GM12801 (cell line): ENCODE results near the gene RGS17.

Experiments
- TF ChIP-seq, protein P1 (sequence below): IDR thresholded peaks from one replicate; pipeline ENCODE4 v1.5.1; 2011; ENCODE audit warnings: control low read depth; ENCODE audit not compliant: insufficient read length; ENCODE audit errors: extremely low read depth

RGS17 gene, protein sequence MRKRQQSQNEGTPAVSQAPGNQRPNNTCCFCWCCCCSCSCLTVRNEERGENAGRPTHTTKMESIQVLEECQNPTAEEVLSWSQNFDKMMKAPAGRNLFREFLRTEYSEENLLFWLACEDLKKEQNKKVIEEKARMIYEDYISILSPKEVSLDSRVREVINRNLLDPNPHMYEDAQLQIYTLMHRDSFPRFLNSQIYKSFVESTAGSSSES

GRCh38 chr6:153131037-153131981, at the start of gene RGS17:
Gene RGS17, minus strand, starts transcription at chr6:153131282. Its CDS starts 87,264 bp downstream, at chr6:153044018.
- TF ChIP-seq, protein P1, sequence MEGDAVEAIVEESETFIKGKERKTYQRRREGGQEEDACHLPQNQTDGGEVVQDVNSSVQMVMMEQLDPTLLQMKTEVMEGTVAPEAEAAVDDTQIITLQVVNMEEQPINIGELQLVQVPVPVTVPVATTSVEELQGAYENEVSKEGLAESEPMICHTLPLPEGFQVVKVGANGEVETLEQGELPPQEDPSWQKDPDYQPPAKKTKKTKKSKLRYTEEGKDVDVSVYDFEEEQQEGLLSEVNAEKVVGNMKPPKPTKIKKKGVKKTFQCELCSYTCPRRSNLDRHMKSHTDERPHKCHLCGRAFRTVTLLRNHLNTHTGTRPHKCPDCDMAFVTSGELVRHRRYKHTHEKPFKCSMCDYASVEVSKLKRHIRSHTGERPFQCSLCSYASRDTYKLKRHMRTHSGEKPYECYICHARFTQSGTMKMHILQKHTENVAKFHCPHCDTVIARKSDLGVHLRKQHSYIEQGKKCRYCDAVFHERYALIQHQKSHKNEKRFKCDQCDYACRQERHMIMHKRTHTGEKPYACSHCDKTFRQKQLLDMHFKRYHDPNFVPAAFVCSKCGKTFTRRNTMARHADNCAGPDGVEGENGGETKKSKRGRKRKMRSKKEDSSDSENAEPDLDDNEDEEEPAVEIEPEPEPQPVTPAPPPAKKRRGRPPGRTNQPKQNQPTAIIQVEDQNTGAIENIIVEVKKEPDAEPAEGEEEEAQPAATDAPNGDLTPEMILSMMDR: no peak

- TF ChIP-seq, protein P1: no peak
Measured at GRCh38 chr6:153172815-153173214, 41.7 kb upstream of the RGS17 start.

GRCh38 chr6:153170511-153170910, 39.4 kb upstream of the RGS17 start:
- TF ChIP-seq, protein P1: no peak

GRCh38 chr6:153167907-153168306, 36.8 kb upstream of the RGS17 start:
- TF ChIP-seq, protein P1: no peak

GRCh38 chr6:153167061-153167891, 36.2 kb upstream of the RGS17 start:
- TF ChIP-seq, protein P1: no peak

- TF ChIP-seq, protein P1: no peak
Measured at GRCh38 chr6:153162646-153163045, 31.6 kb upstream of the RGS17 start.

GRCh38 chr6:153162172-153162571, 31.1 kb upstream of the RGS17 start:
- TF ChIP-seq, protein P1: no peak
